Measurements from ENCODE around the gene ADCY5.

- no peak for TF ChIP-seq TAF1 (IDR thresholded peaks at IDR 0.05; ENCODE audit: borderline replicate concordance, low read depth, low read length)
- TF ChIP-seq POLR2A (IDR thresholded peaks at IDR 0.05; ENCODE audit: low read depth, low read length), result no peak
Measured at GRCh38 chr3:123339302-123339701, 109.6 kb downstream of the ADCY5 start.

All from GM12892 (cell line).